Muscle of leg (tissue), 11 donors: Measurements from ENCODE around the gene APBA2. TPM values are rescaled to one million over a fixed set of nuclear protein-coding genes. Genes with fewer than 3 reads are reported as not detected.
A peak's percentile ranks its signal among the peaks of the same experiment; 100 is the strongest.

Experiments used
- DNase-seq: peaks from one replicate; pipeline ENCODE4 v3.0.0; 2013
- H3K27ac ChIP-seq: one replicate; pipeline ENCODE4 v1.5.1; 2013; ENCODE audit warnings: mild to moderate bottlenecking, low read length, control low read depth
- H3K27me3 ChIP-seq: one replicate; pipeline ENCODE4 v1.6.1; 2013; ENCODE audit warnings: low read length; ENCODE audit not compliant: control insufficient read depth, insufficient read depth
- H3K36me3 ChIP-seq: one replicate; pipeline ENCODE4 v1.6.1; 2013; ENCODE audit warnings: low read length; ENCODE audit not compliant: control insufficient read depth, insufficient read depth
- H3K4me1 ChIP-seq: one replicate; pipeline ENCODE4 v1.6.1; 2013; ENCODE audit warnings: low read length; ENCODE audit not compliant: control insufficient read depth, insufficient read depth
- H3K4me3 ChIP-seq: one replicate; pipeline ENCODE4 v1.5.1; 2013; ENCODE audit warnings: low read length, control low read depth
- H3K9me3 ChIP-seq: replicated peaks from 2 replicates; pipeline ENCODE4 v1.6.1; 2013; ENCODE audit warnings: low read depth, low read length; ENCODE audit not compliant: control insufficient read depth
- WGBS: methylation state at CpG from one replicate; pipeline ENCODE4 v1.1.5; 2013; ENCODE audit warnings: missing lambda C conversion rate; ENCODE audit not compliant: insufficient coverage; 5-methylcytosine and 5-hydroxymethylcytosine counted together
- polyA plus RNA-seq, 8 donors: library from polyadenylated mRNA; unstranded; fragments of 120-200 nt; gene quantifications; one replicate each; pipeline versions ENCODE4 v1.2.1 to v1.2.3, GENCODE V29; 2013; ENCODE audit warnings: inconsistent platforms in 1 of 8, low replicate concordance in 1 of 8; ENCODE audit not compliant: insufficient read length in 8 of 8, insufficient read depth in 1 of 8
- total RNA-seq: library from RNA; stranded (reverse); fragments of 120-200 nt; gene quantifications from one replicate; pipeline ENCODE4 v1.2.4, GENCODE V29; 2013

Gene APBA2
- total and polyA plus RNA-seq, 9 donors, result 4.0 to 9.7 (median 5.7) TPM

DNA sequence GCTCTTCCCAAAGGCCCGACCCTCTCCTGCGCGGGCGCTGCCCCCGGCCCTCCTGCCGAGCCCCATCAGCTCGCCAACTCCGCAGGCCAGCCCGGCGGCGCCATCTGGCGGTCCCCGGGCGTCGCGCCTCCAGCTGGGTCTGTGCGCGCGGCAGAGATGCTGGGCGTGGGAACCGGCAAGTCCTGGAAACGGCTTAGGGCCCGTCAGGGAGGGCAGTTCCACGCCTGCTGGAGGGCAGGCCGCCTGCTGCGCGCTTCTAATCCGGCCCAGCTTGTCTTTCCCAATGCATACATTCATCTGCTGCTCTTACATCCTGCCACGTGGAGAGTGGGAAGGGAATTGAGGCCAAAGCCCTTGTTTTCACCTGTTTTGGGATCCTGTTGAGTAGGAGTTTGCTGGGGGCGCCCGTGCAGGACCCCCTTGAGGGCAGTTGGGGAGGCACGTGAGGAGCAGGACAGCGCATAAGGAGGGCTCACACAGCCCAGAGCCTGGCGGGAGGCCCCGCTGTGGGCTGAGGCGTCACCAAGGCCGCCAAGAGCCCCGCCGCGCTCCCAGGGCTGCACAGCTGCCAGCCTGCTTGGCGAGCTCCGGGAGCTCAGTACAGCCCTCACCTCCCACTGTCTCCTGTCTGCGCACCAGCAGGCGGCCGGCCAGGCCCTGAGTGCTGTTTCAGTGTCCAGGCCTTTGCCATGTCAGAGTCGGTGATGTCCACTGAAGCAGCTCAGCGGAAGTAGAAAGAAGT lies 218.2 kb downstream of the APBA2 start:
- WGBS, result 22% methylated on average over 40 of the region's 47 CpGs
- Histone ChIP-seq H3K27ac (no peak overlapping the region), H3K27me3 (no peaks in the 10 kb centered on the region), H3K4me1 (peaks cover 15% of the 10 kb centered on the region), H3K36me3 (no peaks in the 10 kb centered on the region), H3K9me3 (no peaks in the 10 kb centered on the region), H3K4me3 (peak overlapping the region; percentile 36)
- DNase-seq, result peak; percentile 87

GRCh38 chr15:29104566-29104880 lies 218.7 kb downstream of the APBA2 start:
- H3K27me3 ChIP-seq, result no peaks in the 10 kb centered on the region
- H3K9me3 ChIP-seq, result no peaks in the 10 kb centered on the region
- WGBS, result 85% methylated on average over 6 of the region's 6 CpGs
- H3K4me1 ChIP-seq, result peaks cover 15% of the 10 kb centered on the region
- H3K27ac ChIP-seq, result no peak overlapping the region
- DNase-seq, result no peak
- no peaks in the 10 kb centered on the region for H3K36me3 ChIP-seq
- H3K4me3 ChIP-seq, result no peak overlapping the region

GRCh38 chr15:29105151-29105854 lies 219.5 kb downstream of the APBA2 start:
- no peak for DNase-seq

DNA sequence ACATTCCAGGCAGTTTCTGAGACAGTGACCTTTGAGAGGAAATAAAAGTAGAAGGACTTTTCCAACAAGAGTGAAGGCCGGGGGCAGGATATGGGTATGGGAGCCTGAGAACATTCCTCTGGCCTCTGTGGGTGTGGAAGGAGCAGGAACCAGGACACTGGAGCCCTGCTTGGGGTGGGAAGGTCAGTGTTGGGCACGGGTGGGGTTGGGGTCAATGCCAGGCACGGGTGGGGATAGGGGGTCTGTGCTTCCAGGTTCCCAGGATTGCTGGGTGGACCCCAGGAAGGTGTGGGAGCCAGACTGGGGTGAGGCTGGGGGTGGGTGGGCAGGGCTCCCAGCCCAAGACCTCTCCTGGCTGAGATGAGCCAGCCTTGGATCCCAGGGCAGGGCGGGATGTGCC lies 220.3 kb downstream of the APBA2 start:
- H3K4me3 ChIP-seq, result no peak overlapping the region
- no peak overlapping the region for H3K27ac ChIP-seq
- no peak for DNase-seq
- WGBS, result 93% methylated on average over 4 of the region's 4 CpGs
- peaks cover 15% of the 10 kb centered on the region for H3K4me1 ChIP-seq
- no peaks in the 10 kb centered on the region for H3K9me3 ChIP-seq
- H3K36me3 ChIP-seq, result no peaks in the 10 kb centered on the region
- H3K27me3 ChIP-seq, result no peaks in the 10 kb centered on the region

More at GRCh38 chr15:29105151-29105854, 219.5 kb downstream of the APBA2 start:
- Histone ChIP-seq H3K9me3 (no peaks in the 10 kb centered on the region), H3K27ac (no peak overlapping the region), H3K4me3 (no peak overlapping the region), H3K36me3 (no peaks in the 10 kb centered on the region), H3K4me1 (peaks cover 15% of the 10 kb centered on the region), H3K27me3 (no peaks in the 10 kb centered on the region)
- 73% methylated on average over 14 of the region's 22 CpGs for WGBS

GRCh38 chr15:29106551-29107290 lies 220.9 kb downstream of the APBA2 start:
- WGBS, result 83% methylated on average over 18 of the region's 21 CpGs
- Histone ChIP-seq H3K4me1 (peaks cover 15% of the 10 kb centered on the region), H3K27me3 (no peaks in the 10 kb centered on the region), H3K27ac (no peak overlapping the region), H3K36me3 (no peaks in the 10 kb centered on the region), H3K4me3 (no peak overlapping the region), H3K9me3 (no peaks in the 10 kb centered on the region)
- no peak for DNase-seq

- Histone ChIP-seq H3K4me1 (peaks cover 15% of the 10 kb centered on the region), H3K9me3 (no peaks in the 10 kb centered on the region), H3K27me3 (no peaks in the 10 kb centered on the region), H3K36me3 (no peaks in the 10 kb centered on the region), H3K27ac (no peak overlapping the region), H3K4me3 (no peak overlapping the region)
- DNase-seq, result no peak
- WGBS, result 88% methylated on average over 18 of the region's 19 CpGs
Observed at GRCh38 chr15:29107291-29107890, 221.6 kb downstream of the APBA2 start.

- Histone ChIP-seq H3K27ac (no peak overlapping the region), H3K4me1 (peaks cover 15% of the 10 kb centered on the region), H3K4me3 (no peak overlapping the region), H3K9me3 (no peaks in the 10 kb centered on the region), H3K27me3 (no peaks in the 10 kb centered on the region), H3K36me3 (no peaks in the 10 kb centered on the region)
- WGBS, result 83% methylated on average over 13 of the region's 15 CpGs
- no peak for DNase-seq
Observed at GRCh38 chr15:29107971-29108645, 222.3 kb downstream of the APBA2 start.

- Histone ChIP-seq H3K4me1 (peaks cover 3% of the 10 kb centered on the region), H3K27me3 (no peaks in the 10 kb centered on the region), H3K27ac (no peak overlapping the region), H3K36me3 (no peaks in the 10 kb centered on the region), H3K9me3 (no peaks in the 10 kb centered on the region), H3K4me3 (no peak overlapping the region)
- 91% methylated on average over 8 of the region's 10 CpGs for WGBS
- DNase-seq, result no peak
Observed at GRCh38 chr15:29109762-29110161, 224.0 kb downstream of the APBA2 start.

GRCh38 chr15:29110176-29110575 lies 224.4 kb downstream of the APBA2 start:
- Histone ChIP-seq H3K4me3 (no peak overlapping the region), H3K4me1 (peaks cover 5% of the 10 kb centered on the region), H3K36me3 (no peaks in the 10 kb centered on the region), H3K9me3 (no peaks in the 10 kb centered on the region), H3K27me3 (no peaks in the 10 kb centered on the region), H3K27ac (no peak overlapping the region)
- WGBS, result 83% methylated on average over 4 of the region's 5 CpGs
- no peak for DNase-seq
